ENCODE measurements around the gene ERICH4.
"Not testable (repeated sequence)": the region's sequence is repeated elsewhere in the genome, so short reads cannot be mapped to it uniquely, and the experiment has no call there.

Gene ERICH4

DNA sequence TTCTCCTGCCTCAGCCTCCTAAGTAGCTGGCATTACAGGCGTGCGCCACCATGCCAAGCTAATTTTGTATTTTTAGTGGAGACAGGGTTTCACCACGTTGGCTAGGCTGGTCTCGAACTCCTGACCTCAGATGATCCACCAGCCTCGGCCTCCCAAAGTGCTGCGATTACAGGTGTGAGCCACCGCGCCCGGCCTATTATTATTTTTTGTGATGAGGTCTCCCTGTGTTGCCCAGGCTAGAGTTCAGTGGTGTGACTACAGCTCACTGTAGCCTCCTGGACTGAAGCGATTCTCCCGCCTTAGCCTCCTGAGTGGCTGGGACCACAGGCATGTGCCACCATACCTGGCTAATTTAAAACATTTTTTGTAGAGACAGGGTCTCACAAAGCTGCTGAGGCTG lies 7.6 kb upstream of the ERICH4 start:
- not testable (repeated sequence) for DNase-seq (ENCODE audit: low spot score)

DNA sequence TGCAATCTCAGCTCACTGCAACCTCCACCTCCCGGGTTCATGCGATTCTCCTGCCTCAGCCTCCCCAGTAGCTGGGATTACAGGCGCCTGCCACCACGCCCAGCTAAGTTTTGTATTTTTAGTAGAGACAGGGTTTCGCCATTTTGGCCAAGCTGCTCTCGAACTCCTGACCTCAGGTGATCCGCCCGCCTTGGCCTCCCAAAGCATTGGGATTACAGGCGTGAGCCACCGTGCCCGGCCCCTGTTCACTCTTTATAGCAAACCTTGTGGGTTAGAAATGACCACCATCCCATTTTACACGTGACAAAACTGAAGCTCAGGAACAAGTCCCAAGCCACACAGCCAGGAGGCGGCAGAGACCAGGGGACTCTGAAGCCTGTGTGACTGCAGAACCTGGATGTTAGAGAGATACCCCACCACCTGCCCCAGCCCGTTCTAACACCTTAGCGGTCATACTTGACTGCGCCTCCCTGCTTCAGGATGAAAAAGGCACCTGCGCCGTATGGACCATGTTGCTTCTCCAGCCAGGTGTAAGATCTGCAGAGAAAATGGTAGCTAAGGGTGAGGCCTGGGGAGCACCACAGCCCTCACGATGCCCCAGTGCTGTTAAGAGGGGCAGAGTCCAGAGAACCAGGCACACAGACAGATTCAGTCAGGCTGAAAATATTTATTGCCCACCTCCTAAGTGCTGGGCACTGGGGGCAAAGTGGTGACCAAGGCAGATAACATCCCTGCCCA lies 6.9 kb upstream of the ERICH4 start:
- DNase-seq (ENCODE audit: low spot score): no peak

- DNase-seq (ENCODE audit: low spot score): no peak
Measured at GRCh38 chr19:41436674-41436951, 6.3 kb upstream of the ERICH4 start.

GRCh38 chr19:41437944-41438574 lies 4.9 kb upstream of the ERICH4 start:
- DNase-seq (ENCODE audit: low spot score): no peak

DNA sequence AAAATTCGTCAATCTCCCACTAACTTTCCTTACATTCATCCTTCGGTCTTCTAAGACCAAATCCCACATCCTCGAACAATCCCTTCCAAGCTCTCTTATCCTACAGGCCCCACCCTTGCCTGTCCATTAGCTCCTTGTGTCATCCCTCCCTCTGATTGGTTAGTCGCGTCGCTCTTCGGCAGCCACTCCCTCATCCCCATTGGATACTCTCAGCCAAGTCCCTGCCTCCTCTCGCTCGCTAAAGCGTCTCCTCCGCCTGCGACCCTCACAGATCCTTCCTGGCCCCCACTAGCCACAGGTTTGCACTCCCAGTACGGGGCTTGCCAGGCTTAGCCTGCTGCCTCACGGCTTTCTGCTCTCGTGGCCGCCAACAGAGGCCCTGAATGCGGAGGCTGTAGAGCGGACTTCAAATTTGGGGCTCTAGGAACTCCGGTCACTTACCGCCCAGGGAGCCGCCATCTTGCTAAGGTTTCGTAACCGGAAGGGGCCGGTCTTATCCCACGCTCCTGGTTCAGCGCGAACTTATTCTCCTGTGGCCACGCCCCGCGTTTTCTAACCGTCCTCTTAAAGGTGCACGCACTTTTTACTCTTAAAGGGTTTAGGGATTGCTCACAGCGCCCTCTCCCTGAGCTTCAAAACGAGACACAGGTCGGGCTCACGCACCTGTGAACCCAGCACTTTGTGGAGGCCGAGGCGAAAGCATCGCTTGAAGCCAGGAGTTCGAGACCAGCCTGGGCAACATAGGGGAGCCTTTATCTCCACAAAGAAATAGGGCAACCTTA lies 3.3 kb upstream of the ERICH4 start, which contains the start of gene DMAC2:
DMAC2 (minus strand) TSS at position 472 of the 782 bp plus-strand sequence; CDS start at position 459, 13 bp downstream.
- peak; percentile 95 for DNase-seq (ENCODE audit: low spot score)

DNA sequence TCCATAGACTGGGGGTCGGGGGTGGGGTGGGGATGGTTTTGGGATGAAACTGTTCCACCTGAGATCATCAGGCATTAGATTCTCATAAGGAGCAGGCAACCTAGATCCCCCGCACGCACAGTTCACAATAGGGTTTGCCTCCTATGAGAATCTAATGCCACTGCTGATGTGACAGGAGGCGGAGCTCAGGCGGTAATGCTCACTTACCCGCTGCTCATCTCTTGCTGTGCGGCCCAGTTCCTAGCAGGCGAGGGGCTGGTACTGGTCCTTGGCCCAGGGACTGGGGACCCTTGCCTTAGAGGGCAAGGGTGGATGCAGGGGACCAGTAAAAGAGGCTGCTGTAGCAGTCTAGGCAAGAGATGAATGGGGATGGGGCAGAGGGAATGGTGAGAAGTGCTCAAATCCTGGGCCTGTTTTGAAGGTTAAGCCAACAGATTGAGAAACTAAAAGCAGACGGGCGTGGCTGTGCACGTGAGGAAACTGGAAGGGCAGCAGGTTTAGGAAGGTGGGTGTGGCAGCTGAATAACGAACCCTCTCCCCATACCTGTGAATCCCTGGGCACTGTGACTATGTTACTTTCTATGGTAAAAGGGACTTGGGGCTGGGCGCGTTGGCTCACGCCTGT lies 1.5 kb upstream of the ERICH4 start:
- no peak for DNase-seq (ENCODE audit: low spot score)

DNA sequence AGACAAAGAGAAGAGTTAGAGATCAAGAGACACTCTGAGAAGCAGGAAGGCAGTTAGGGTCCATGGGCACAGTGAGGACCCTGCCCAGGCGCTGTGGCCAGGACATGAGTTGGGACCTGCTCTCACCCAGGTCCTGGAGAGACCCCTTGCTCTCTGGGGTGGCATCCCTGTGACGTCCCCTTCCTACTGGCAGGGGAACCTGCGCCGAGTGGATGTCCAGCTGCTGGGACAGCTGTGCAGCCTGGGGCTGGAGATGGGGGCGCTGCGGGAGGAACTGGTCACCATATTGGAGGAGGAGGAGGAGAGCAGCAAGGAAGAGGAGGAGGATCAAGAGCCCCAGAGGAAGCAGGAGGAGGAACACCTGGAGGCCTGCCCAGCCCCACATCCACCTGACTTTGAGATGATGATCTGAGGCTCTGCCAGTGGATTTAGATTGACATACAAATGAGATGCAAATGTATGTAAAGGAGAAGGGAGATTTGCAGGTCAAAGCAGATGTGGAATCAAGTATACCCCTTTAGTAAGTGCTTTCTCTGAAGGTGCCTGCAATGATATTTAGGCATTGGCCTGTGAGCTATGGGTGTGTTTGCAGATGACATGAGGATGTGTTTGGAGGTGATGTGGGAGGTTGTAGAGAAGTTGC lies 978 bp downstream of the ERICH4 start:
- DNase-seq (ENCODE audit: low spot score): no peak

- DNase-seq (ENCODE audit: low spot score): no peak
Measured at GRCh38 chr19:41445575-41445974, 2.6 kb downstream of the ERICH4 start.

DNA sequence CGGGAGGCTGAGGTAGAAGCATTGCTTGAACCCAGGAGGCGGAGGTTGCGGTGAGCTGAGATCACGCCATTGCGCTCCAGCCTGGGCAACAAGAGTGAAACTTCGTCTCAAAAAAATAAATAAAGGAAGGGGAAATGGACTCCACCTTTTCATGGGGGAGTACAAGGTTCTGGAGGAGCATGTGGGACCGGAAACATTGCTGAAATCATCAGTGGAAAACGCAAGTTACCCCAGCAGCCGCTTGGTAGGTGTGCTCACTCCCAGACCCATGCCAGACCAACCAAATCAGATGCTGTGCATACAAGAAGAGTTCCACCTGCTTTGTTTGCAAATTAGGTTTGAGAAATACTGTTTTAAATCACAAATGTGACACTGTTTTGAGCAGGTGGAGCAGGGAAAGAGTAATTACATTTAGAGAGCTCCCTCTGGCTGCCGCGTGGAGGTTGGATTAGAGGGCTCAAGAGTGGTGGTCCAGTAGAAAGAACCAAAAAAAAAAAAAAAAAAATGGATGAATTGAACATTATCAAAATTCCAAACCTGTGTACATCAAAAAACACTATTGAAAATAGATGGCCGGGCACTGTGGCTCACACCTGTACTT lies 4.9 kb downstream of the ERICH4 start:
- DNase-seq (ENCODE audit: low spot score): no peak

DNA sequence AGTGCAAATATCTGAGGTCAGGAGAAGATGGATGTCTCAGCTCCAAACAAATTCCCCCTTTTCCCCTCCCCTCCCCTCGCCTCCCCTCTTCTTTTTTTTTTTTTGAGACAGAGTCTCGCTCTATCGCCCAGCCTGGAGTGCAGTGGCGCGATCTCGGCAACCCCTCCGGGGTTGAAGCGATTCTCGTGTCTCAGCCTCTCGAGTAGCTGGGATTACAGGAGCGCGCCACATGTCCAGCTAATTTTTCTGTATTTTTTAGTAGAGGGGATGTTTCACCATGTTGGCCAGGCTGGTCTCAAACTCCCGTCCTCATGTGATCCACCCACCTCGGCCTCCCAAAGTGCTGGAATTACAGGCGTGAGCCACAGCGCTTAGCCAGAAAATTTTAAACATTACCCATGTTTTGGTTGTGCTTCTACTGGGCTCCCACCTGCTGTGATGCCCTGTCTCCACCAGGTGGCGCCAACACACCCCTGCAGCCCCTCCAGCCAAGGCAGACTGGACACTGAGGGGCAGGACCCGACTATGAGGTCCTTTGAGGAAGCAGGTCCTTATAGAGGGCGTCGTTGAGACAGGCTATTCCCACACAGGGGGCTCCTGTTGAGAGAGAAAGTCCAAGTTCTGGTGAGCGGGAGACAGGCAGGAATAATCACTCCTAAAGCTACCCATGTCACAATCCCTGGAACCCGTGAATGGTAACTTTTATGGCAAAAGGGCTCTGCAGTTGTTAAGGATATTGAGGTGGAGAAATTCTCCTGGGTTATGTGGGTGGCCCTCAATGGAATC lies 6.3 kb downstream of the ERICH4 start:
- peak; percentile 93 for DNase-seq (ENCODE audit: low spot score)

DNA sequence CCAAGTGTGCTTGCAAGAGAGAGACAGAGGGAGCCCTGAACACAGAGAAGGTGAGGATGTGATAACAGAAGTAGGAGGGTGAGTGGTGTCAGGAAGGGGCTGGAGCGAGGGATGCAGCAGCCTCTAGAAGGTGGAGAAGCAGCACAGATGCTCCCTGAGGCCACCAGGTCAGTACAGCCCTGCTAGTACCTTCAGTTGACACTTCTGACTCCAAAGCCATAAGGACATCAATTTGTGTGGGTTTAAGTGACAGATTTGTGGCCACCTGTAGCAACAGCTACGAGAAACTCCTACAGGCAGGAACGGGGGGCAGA lies 6.9 kb downstream of the ERICH4 start:
- no peak for DNase-seq (ENCODE audit: low spot score)

- no peak for DNase-seq (ENCODE audit: low spot score)
Measured at GRCh38 chr19:41452584-41453275, 9.8 kb downstream of the ERICH4 start.

GRCh38 chr19:41455936-41456335 lies 13.0 kb downstream of the ERICH4 start:
- no peak for DNase-seq (ENCODE audit: low spot score)

DNA sequence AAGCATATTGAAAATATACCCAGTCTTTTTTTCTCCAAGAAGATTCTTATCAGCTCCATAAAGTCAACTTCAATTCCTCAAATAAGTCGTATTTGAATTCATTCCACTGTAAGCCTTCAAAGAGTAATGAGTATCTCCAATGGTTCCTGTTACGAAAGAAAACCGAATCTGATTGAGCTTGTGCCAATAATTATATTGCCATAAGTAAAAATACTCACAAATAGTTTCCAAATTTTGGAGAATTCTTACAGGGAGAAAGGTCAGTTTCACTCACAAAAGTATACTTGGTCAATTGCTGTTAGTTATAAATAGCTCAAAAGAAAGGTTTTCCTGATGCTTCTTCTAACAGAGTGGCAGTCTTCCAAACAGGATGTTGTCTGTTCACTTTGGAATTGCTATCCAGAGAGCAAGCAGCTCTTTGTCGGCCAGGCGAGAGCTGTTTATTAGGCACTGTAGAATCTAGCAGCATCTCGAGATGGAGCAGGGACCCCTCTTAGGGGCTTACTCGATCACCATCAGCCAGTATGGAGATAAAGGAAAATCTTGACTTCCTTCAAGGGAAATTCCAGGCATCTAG lies 13.5 kb downstream of the ERICH4 start:
- DNase-seq (ENCODE audit: low spot score): no peak

- no peak for DNase-seq (ENCODE audit: low spot score)
Measured at GRCh38 chr19:41457241-41457640, 14.3 kb downstream of the ERICH4 start.

GRCh38 chr19:41462497-41462896 lies 19.5 kb downstream of the ERICH4 start:
- no peak for DNase-seq (ENCODE audit: low spot score)

GRCh38 chr19:41463257-41464256 lies 20.6 kb downstream of the ERICH4 start:
- not testable (repeated sequence) for DNase-seq (ENCODE audit: low spot score)

GRCh38 chr19:41476583-41476982 lies 33.6 kb downstream of the ERICH4 start:
- no peak for DNase-seq (ENCODE audit: low spot score)

DNA sequence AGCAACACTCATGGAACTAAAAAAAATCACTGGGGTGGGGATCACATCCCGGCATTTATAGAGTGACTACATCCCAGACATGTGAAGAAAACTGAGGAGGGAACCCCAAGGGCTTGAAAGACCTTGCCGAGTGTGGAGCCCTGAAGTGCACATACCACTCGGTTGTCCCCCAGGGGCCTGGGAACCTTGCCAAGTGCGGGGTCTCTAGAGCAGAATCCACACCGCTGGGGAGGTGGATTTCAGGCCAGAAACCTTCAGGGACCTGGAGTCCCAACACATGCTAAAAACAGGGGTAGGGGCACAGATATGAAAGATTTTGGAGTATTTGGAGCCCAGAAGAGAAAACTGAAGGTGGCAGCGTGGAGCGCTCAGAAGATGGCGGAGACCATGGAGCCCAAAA lies 35.2 kb downstream of the ERICH4 start:
- DNase-seq (ENCODE audit: low spot score): no peak

Data from ecto neural progenitor cell (in vitro differentiated cells).